ENCODE measurements around the gene ATP8B4. TPM values are rescaled to one million over a fixed set of nuclear protein-coding genes. Genes with fewer than 3 reads are reported as not detected.
A peak's percentile ranks its signal among the peaks of the same experiment; 100 is the strongest.

Gene ATP8B4
- total RNA-seq, 1 donor from 2014 or later: 9.8 TPM

DNA sequence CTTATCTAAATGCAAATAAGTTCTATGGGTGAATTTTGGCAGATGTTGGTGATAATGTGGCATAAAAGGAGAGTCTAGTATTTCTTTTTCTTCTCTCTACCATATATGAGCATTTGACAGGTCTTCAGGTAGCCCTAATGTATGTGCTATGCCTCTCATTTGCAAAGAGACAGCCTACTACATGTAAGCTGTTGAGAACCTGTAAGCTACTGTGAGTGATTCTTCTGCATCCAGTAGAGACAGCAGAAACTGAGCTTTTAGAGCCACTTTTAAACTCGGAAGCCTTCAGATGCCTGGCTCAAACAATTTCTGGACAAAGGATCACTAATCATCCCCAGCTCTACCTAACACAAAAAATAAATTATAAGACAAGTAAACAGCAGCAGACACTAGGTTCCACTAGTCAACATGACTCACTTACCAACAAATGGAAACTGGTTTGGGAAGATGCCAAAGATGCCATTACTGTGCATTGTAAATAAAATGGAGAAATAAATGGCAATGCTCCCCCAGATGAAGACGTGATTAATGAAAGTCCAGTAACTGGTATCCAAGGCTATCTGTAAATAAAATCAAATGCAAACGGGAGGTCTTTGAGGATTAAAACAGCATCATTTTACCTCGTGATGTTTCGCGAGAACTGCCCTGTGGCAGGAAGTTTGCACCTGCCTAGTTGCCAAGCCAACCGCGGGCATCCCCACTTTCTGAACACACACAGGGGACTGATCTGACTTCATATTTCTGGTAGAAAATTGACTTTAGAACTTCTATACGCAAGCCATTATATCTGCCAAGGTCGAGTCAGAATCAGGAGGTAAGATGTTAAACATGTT lies 252.9 kb downstream of the ATP8B4 start:
- H3K27ac ChIP-seq: no peak overlapping the region
- H3K4me1 ChIP-seq: no peaks in the 10 kb centered on the region
- TF ChIP-seq CTCF (IDR thresholded peaks at IDR 0.05) (no peak), POLR2AphosphoS5 (IDR thresholded peaks at IDR 0.05; ENCODE audit: insufficient read depth in 1 of 2, low read depth in 1 of 2) (no peak), POLR2A (IDR thresholded peaks at IDR 0.05) (no peak)
- H3K9me3 ChIP-seq: no peaks in the 10 kb centered on the region
- H3K36me3 ChIP-seq: no peaks in the 10 kb centered on the region
- H3K4me3 ChIP-seq: no peak overlapping the region
- DNase-seq (ENCODE audit: extremely low spot score in 2 of 2): no peak
- no peaks in the 10 kb centered on the region for H3K27me3 ChIP-seq
- intact Hi-C loops (cut with DNase I): no loop called here

DNA sequence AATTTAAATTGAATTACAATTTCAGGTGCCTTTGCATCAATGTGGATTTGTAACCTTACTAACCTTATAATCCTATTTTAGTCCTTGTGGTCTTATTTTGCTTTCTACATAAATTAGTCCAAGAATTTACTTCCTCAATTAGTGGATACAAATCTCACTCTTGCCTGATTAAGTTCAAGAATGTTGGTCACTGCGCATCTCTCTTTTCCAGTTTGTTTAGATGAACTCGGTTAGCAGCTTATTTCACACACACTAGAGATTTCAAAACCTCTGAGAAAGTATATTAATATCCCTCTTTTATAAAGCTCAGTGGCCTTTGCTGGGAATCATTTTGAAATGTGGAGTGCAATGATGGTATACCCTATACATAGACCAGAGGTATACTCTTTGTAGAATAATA lies 254.8 kb downstream of the ATP8B4 start:
- DNase-seq (ENCODE audit: extremely low spot score in 2 of 2): no peak
- Histone ChIP-seq H3K27ac (no peak overlapping the region), H3K27me3 (no peaks in the 10 kb centered on the region), H3K9me3 (no peaks in the 10 kb centered on the region), H3K4me3 (no peak overlapping the region), H3K4me1 (no peaks in the 10 kb centered on the region), H3K36me3 (no peaks in the 10 kb centered on the region)
- no peak for TF ChIP-seq POLR2AphosphoS5 (IDR thresholded peaks at IDR 0.05; ENCODE audit: insufficient read depth in 1 of 2, low read depth in 1 of 2)
- no peak for TF ChIP-seq CTCF (IDR thresholded peaks at IDR 0.05)
- no peak for TF ChIP-seq POLR2A (IDR thresholded peaks at IDR 0.05)
- intact Hi-C loops (cut with DNase I): no loop called here

- H3K27me3 ChIP-seq: no peaks in the 10 kb centered on the region
- TF ChIP-seq POLR2AphosphoS5 (IDR thresholded peaks at IDR 0.05; ENCODE audit: insufficient read depth in 1 of 2, low read depth in 1 of 2): no peak
- no peak for TF ChIP-seq CTCF (IDR thresholded peaks at IDR 0.05)
- TF ChIP-seq POLR2A (IDR thresholded peaks at IDR 0.05): no peak
- no peak overlapping the region for H3K4me3 ChIP-seq
- DNase-seq (ENCODE audit: extremely low spot score in 2 of 2): no peak
- no peaks in the 10 kb centered on the region for H3K4me1 ChIP-seq
- intact Hi-C loops (cut with DNase I): no loop called here
- H3K9me3 ChIP-seq: no peaks in the 10 kb centered on the region
- peak overlapping the region; percentile 13 for H3K27ac ChIP-seq
- no peaks in the 10 kb centered on the region for H3K36me3 ChIP-seq
Measured at GRCh38 chr15:49863431-49864224, 255.4 kb downstream of the ATP8B4 start.

DNA sequence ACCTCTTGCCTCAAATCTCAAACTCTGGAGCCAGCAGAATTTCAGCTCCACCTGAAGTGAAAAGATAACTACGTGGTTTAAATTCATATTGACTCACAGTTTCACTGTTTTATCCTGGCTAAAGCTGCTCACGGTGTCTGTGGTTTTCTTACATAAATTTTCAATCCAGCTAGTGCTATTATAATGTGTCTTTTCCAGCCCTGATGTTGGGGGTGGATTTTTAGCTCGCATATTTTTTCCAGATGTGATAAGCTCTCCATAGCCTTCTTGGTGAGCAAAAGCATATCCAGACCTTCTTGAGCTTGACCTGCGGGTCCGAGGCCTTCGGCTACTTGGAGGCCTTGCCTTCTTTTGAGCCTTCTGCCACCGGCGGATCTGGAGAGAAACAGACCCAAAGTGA lies 258.9 kb downstream of the ATP8B4 start:
- H3K27me3 ChIP-seq: no peaks in the 10 kb centered on the region
- intact Hi-C loops (cut with DNase I): no loop called here

More for the DNA sequence above, 258.9 kb downstream of the ATP8B4 start:
- Histone ChIP-seq H3K9me3 (no peaks in the 10 kb centered on the region), H3K4me1 (peaks cover 21% of the 10 kb centered on the region), H3K4me3 (no peak overlapping the region), H3K27ac (peak overlapping the region; percentile 34), H3K36me3 (no peaks in the 10 kb centered on the region)
- DNase-seq (ENCODE audit: extremely low spot score in 2 of 2): no peak
- TF ChIP-seq POLR2AphosphoS5 (IDR thresholded peaks at IDR 0.05; ENCODE audit: insufficient read depth in 1 of 2, low read depth in 1 of 2): no peak
- no peak for TF ChIP-seq CTCF (IDR thresholded peaks at IDR 0.05)
- TF ChIP-seq POLR2A (IDR thresholded peaks at IDR 0.05): no peak
